ENCODE measurements around the gene ANKRD49. TPM values are rescaled to one million over a fixed set of nuclear protein-coding genes. Genes with fewer than 3 reads are reported as not detected.

ANKRD49 gene
- polyA plus RNA-seq, 2 of the 4 experiments (the other 2 are of a cell fraction) = 9.7 to 20.3 TPM

GRCh38 chr11:94546886-94547285 is 53.1 kb downstream of the ANKRD49 start:
- no peak overlapping the region for H3K27ac ChIP-seq
- 90% methylated on average over 1 of the region's 1 CpG for WGBS (ENCODE audit: missing lambda C conversion rate)
- FAIRE-seq (no peak), DNase-seq (ENCODE audit: low read depth in 1 of 2, low spot score in 1 of 2) (no peak), ATAC-seq (no peak)
- H3K9me3 ChIP-seq = no peaks in the 10 kb centered on the region
- peak overlapping the region; percentile 80 for H3K4me2 ChIP-seq
- H3K4me1 ChIP-seq = peaks cover 23% of the 10 kb centered on the region
- H3K4me3 ChIP-seq = no peak overlapping the region
- ChIA-PET POLR2A (no interaction called here), CTCF (interaction anchor here (1.0 kb wide), 1 partner anchor 9 kb away, joined by 3 read pairs; no protein-coding TSS in a partner anchor)
- no peak for TF ChIP-seq PHF8 (IDR thresholded peaks at IDR 0.05; ENCODE audit: borderline replicate concordance, low read depth)
- no peak for TF ChIP-seq SMC3 (IDR thresholded peaks at IDR 0.05)
- TF ChIP-seq EP300 (IDR thresholded peaks at IDR 0.05) = no peak

GRCh38 chr11:94549146-94549545 is 55.4 kb downstream of the ANKRD49 start:
- FAIRE-seq (no peak), DNase-seq (ENCODE audit: low read depth in 1 of 2, low spot score in 1 of 2) (no peak), ATAC-seq (no peak)
- H3K4me1 ChIP-seq = peaks cover 16% of the 10 kb centered on the region; the same call in 2 of the 3 replicates
- WGBS (ENCODE audit: missing lambda C conversion rate) = 66% methylated on average over 5 of the region's 5 CpGs
- POLR2A ChIA-PET = no interaction called here
- H3K4me3 ChIP-seq = no peak overlapping the region
- H3K9me3 ChIP-seq = no peaks in the 10 kb centered on the region
- CTCF ChIA-PET = no interaction called here
- TF ChIP-seq PHF8 (IDR thresholded peaks at IDR 0.05; ENCODE audit: borderline replicate concordance, low read depth) (no peak), MYC (IDR thresholded peaks at IDR 0.05; ENCODE audit: borderline replicate concordance, low read length) (no peak), TP53 (CRISPR knock-in tag; IDR thresholded peaks at IDR 0.05) (no peak), ZFP36 (IDR thresholded peaks at IDR 0.05; ENCODE audit: borderline replicate concordance, partially characterized antibody) (no peak), KDM5A (IDR thresholded peaks at IDR 0.05) (no peak), BHLHE40 (IDR thresholded peaks at IDR 0.05; ENCODE audit: low read depth, low read length) (no peak), HOXA7 (CRISPR knock-in tag; IDR thresholded peaks at IDR 0.05) (no peak), ZNF302 (CRISPR knock-in tag; IDR thresholded peaks at IDR 0.05) (no peak), REST (IDR thresholded peaks at IDR 0.05) (no peak), CTCF (IDR thresholded peaks at IDR 0.05) (no peak), PBX3 (IDR thresholded peaks at IDR 0.05) (no peak), FOSL2 (IDR thresholded peaks at IDR 0.05) (no peak), FOSL2 (CRISPR knock-in tag; IDR thresholded peaks at IDR 0.05) (no peak), NPAS2 (CRISPR knock-in tag; IDR thresholded peaks at IDR 0.05; ENCODE audit: borderline replicate concordance) (no peak), POLR2A (IDR thresholded peaks at IDR 0.05; ENCODE audit: low read length) (no peak), EHMT2 (IDR thresholded peaks at IDR 0.05; ENCODE audit: low read depth) (no peak), NR3C1 (IDR thresholded peaks at IDR 0.05) (no peak)
- H3K4me2 ChIP-seq = no peak overlapping the region
- H3K27ac ChIP-seq = no peak overlapping the region

Small RNAs within 50 kb of the gene (small RNA-seq; reads per million reads assigned to genes)
- 0.12 to 23.4 (median 8.7) reads per million in 6 experiments for gene MIR548L

Other genes with a start within 250 kb of the ANKRD49 start
- gene IZUMO1R, start 189.4 kb upstream of the ANKRD49 start, polyA plus RNA-seq (2011; rRNA removed) = not detected in 2 replicates
- gene IZUMO1R, start 189.4 kb upstream of the ANKRD49 start, polyA plus RNA-seq (2017; fragmentation: RNase III; extraction: RNeasy Plus Mini Kit Qiagen cat#74134 plus additional on column Dnase treatment) = not detected in 3 replicates
- gene GPR83, start 92.6 kb upstream of the ANKRD49 start, polyA plus RNA-seq (2011; rRNA removed) = 0.09 TPM in 2 replicates
- 0.03 to 0.07 TPM (median 0.06 TPM) in 3 replicates for gene GPR83, start 92.6 kb upstream of the ANKRD49 start, polyA plus RNA-seq (2017; fragmentation: RNase III; extraction: RNeasy Plus Mini Kit Qiagen cat#74134 plus additional on column Dnase treatment)
- gene MRE11, start 140 bp upstream of the ANKRD49 start, polyA plus RNA-seq (2011; rRNA removed) = 18.2 and 28.4 TPM in 2 replicates
- gene MRE11, start 140 bp upstream of the ANKRD49 start, polyA plus RNA-seq (2017; fragmentation: RNase III; extraction: RNeasy Plus Mini Kit Qiagen cat#74134 plus additional on column Dnase treatment) = 19.2 to 23.2 TPM (median 21.1 TPM) in 3 replicates
- not detected in 2 replicates for gene C11orf97, start 18.5 kb downstream of the ANKRD49 start, polyA plus RNA-seq (2011; rRNA removed)
- not detected in 3 replicates for gene C11orf97, start 18.5 kb downstream of the ANKRD49 start, polyA plus RNA-seq (2017; fragmentation: RNase III; extraction: RNeasy Plus Mini Kit Qiagen cat#74134 plus additional on column Dnase treatment)
- 1.7 and 1.8 TPM in 2 replicates for gene FUT4, start 49.9 kb downstream of the ANKRD49 start, polyA plus RNA-seq (2011; rRNA removed)
- 1.6 TPM in 3 replicates for gene FUT4, start 49.9 kb downstream of the ANKRD49 start, polyA plus RNA-seq (2017; fragmentation: RNase III; extraction: RNeasy Plus Mini Kit Qiagen cat#74134 plus additional on column Dnase treatment)
- gene PIWIL4, start 73.4 kb downstream of the ANKRD49 start, polyA plus RNA-seq (2011; rRNA removed) = 0.35 and 0.81 TPM in 2 replicates
- gene PIWIL4, start 73.4 kb downstream of the ANKRD49 start, polyA plus RNA-seq (2017; fragmentation: RNase III; extraction: RNeasy Plus Mini Kit Qiagen cat#74134 plus additional on column Dnase treatment) = 0.18 to 0.29 TPM (median 0.28 TPM) in 3 replicates